Peyer's patch (tissue), 4 donors: ENCODE measurements around the gene FOCAD. TPM values are rescaled to one million over a fixed set of nuclear protein-coding genes. Genes with fewer than 3 reads are reported as not detected.

Experiments
- DNase-seq, 3 donors: peaks; one replicate each; pipeline ENCODE4 v3.0.0-alpha.2; 2017 to 2019
- H3K27ac ChIP-seq, 4 donors: fragments of 200-600 bp; sonication (generic); one replicate each; pipeline ENCODE4 v1.5.1; 2016 to 2019
- H3K27me3 ChIP-seq, 2 donors: fragments of 200-600 bp; sonication (generic); one replicate each; pipeline ENCODE4 v1.5.1; 2019
- H3K36me3 ChIP-seq, 3 donors: fragments of 200-600 bp; sonication (generic); one replicate each; pipeline ENCODE4 v1.5.1; 2016 to 2019
- H3K4me1 ChIP-seq, 4 donors: fragments of 200-600 bp; sonication (generic); one replicate each; pipeline ENCODE4 v1.5.1; 2016 to 2019
- H3K4me3 ChIP-seq, 4 donors: fragments of 200-600 bp; sonication (generic); 1 replicate in 3 of 4; 2 replicates in 1 of 4; pipeline ENCODE4 v1.5.1; 2016 to 2019; ENCODE audit warnings: mild to moderate bottlenecking in 1 of 4
- H3K9me3 ChIP-seq, 4 donors: fragments of 200-600 bp; sonication (generic); one replicate each; pipeline ENCODE4 v1.5.1; 2016 to 2019; ENCODE audit warnings: mild to moderate bottlenecking in 1 of 4
- CTCF ChIP-seq, 6 experiments: fragments of 450-650 bp in 4 of 6; fragments of 200-600 bp in 2 of 6; sonication (generic) in 1 of 6; IDR thresholded peaks; one replicate each; pipeline ENCODE4 v1.5.1; 2017 to 2019; ENCODE audit warnings: antibody characterized with exemption in 6 of 6, mild to moderate bottlenecking in 3 of 6, moderate library complexity in 1 of 6
- POLR2A ChIP-seq, 2 donors: fragments of 450-650 bp; IDR thresholded peaks; one replicate each; pipeline ENCODE4 v1.5.1; 2017; ENCODE audit warnings: antibody characterized with exemption in 2 of 2, mild to moderate bottlenecking in 2 of 2, moderate library complexity in 2 of 2
- total RNA-seq, 4 donors: library from RNA; depleted of rRNA; stranded (reverse); fragments of >200 nt; gene quantifications; one replicate each; pipeline ENCODE4 v1.1.0, GENCODE V29; 2016

FOCAD gene
- total RNA-seq, 4 donors from 2014 or later, result 19.4 to 42.1 (median 28.7) TPM

DNA sequence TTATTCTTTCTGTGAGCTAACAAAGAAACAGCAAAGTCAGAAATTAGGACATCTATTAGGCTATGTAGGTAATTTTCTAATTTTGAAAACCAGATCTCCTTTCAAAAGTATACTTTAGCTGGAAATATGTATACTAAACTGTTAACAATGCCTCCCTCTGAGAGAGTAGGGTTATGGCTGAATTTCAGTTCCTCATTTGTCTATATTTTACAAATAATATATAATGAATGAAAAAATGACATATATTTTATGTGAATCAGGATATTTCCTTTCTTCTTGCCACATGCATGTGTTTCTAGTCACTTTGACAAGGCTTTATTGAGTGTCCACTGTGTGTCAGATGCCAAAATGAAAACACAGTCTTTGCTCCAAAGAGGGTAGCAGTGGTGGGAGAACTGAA is 331.9 kb downstream of the FOCAD start:
- DNase-seq, result no peak
- TF ChIP-seq POLR2A (IDR thresholded peaks at IDR 0.05) (no peak), CTCF (IDR thresholded peaks at IDR 0.05) (no peak)
- Histone ChIP-seq H3K4me1 (no peaks in the 10 kb centered on the region), H3K27me3 (no peaks in the 10 kb centered on the region), H3K27ac (no peak overlapping the region), H3K4me3 (no peak overlapping the region), H3K9me3 (no peaks in the 10 kb centered on the region), H3K36me3 (no peaks in the 10 kb centered on the region)

GRCh38 chr9:21016701-21017491 is 332.8 kb downstream of the FOCAD start:
- Histone ChIP-seq H3K9me3 (no peaks in the 10 kb centered on the region), H3K27ac (no peak overlapping the region), H3K4me1 (no peaks in the 10 kb centered on the region), H3K27me3 (no peaks in the 10 kb centered on the region), H3K36me3 (no peaks in the 10 kb centered on the region), H3K4me3 (no peak overlapping the region)
- TF ChIP-seq CTCF (IDR thresholded peaks at IDR 0.05), result no peak
- TF ChIP-seq POLR2A (IDR thresholded peaks at IDR 0.05), result no peak
- no peak for DNase-seq

GRCh38 chr9:21018177-21018576 is 334.1 kb downstream of the FOCAD start:
- no peak overlapping the region for H3K4me3 ChIP-seq
- no peaks in the 10 kb centered on the region for H3K9me3 ChIP-seq
- H3K27me3 ChIP-seq, result no peaks in the 10 kb centered on the region
- H3K27ac ChIP-seq, result no peak overlapping the region
- H3K4me1 ChIP-seq, result no peaks in the 10 kb centered on the region
- H3K36me3 ChIP-seq, result no peaks in the 10 kb centered on the region
- TF ChIP-seq CTCF (IDR thresholded peaks at IDR 0.05) (no peak), POLR2A (IDR thresholded peaks at IDR 0.05) (no peak)
- DNase-seq, result no peak

DNA sequence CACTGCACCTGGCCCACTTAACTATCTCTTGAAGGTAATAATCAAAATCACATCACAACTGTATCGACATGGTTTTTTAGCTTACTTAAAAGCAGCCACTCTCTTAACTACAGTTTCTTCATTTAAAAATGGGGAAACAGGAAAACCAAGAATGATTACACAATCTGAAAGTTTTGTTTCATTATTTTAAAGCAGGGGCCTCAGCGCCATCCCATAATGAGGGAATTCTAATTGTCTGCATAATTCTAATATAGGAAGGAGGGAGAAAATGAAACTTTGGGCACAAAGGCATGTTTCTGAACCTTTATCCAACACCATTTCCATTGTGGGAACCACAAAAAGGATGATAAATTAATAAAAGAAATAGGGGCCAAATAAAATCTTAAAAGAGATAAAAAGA is 339.8 kb downstream of the FOCAD start:
- H3K27ac ChIP-seq, result no peak overlapping the region
- H3K4me1 ChIP-seq, result no peaks in the 10 kb centered on the region
- no peak for TF ChIP-seq CTCF (IDR thresholded peaks at IDR 0.05)
- TF ChIP-seq POLR2A (IDR thresholded peaks at IDR 0.05), result no peak
- H3K27me3 ChIP-seq, result no peaks in the 10 kb centered on the region
- no peaks in the 10 kb centered on the region for H3K9me3 ChIP-seq
- H3K4me3 ChIP-seq, result no peak overlapping the region
- no peaks in the 10 kb centered on the region for H3K36me3 ChIP-seq
- DNase-seq, result no peak

DNA sequence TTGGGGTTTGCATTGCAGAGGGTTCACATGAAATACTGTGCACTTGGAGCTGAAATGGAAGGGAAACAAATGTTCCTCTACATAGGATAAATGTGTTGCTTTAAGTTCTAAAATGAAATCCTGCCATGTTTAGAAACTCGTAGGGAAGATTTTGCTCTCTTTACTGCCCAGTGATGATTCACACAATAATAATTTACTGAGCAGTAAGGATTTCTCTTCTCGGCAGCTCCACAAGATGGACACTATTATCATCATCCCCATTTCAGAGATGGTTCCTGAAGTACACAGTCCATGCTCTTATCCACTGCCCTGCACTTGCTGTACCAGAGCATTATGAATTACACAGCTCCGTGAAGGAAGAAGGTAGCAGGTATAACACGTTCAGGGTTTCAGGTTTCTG is 343.2 kb downstream of the FOCAD start:
- H3K27ac ChIP-seq, result no peak overlapping the region
- H3K27me3 ChIP-seq, result no peaks in the 10 kb centered on the region
- H3K36me3 ChIP-seq, result no peaks in the 10 kb centered on the region
- no peak overlapping the region for H3K4me3 ChIP-seq
- TF ChIP-seq POLR2A (IDR thresholded peaks at IDR 0.05), result no peak
- no peak for TF ChIP-seq CTCF (IDR thresholded peaks at IDR 0.05)
- H3K9me3 ChIP-seq, result no peaks in the 10 kb centered on the region
- no peak for DNase-seq
- peaks cover 0 to 10% (median 0%) of the 10 kb centered on the region in 4 donors for H3K4me1 ChIP-seq
